GM13976 (cell line): ENCODE measurements around the gene MELTF.
A peak's percentile ranks its signal among the peaks of the same experiment; 100 is the strongest.

Experiments used
- DNase-seq: peaks from one replicate; pipeline ENCODE4 v3.0.0; 2012; ENCODE audit warnings: low spot score
- in situ Hi-C: fragments of 300-500 bp; cut with MboI; formaldehyde crosslinking; loops from one replicate; pipeline ENCODE4 v1.12.0; 2022; ENCODE audit warnings: low sequenced_read_pairs, mixed read lengths, inconsistent platforms; ENCODE audit not compliant: unreplicated experiment
- TF ChIP-seq, protein P1 (sequence below): IDR thresholded peaks from 2 replicates; pipeline ENCODE4 v1.5.1; 2012; ENCODE audit warnings: borderline replicate concordance, mild to moderate bottlenecking; ENCODE audit not compliant: insufficient read depth; ENCODE audit errors: extremely low read depth, missing control alignments, control extremely low read depth

MELTF gene

DNA sequence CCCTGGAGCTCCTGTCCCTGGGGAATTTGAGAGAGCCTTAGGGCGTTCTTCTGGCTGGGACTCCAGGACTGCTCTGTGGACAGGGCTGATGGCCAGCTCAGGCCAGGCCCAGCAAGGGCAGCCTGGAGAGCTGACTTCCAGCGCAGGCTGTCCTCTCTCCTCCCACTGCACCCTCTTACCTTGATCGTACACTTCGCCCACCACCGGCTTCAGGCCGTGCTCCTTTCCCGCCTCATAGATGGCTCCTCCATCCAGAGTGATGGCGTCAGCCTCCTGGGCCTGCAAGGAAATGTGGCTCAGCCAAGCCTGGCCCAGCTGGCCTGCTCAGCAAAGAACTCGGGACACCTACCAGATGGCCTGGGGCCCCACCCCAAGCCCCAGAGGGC lies 3.1 kb downstream of the MELTF start:
- in situ Hi-C loops = no loop called here
- TF ChIP-seq, protein P1, sequence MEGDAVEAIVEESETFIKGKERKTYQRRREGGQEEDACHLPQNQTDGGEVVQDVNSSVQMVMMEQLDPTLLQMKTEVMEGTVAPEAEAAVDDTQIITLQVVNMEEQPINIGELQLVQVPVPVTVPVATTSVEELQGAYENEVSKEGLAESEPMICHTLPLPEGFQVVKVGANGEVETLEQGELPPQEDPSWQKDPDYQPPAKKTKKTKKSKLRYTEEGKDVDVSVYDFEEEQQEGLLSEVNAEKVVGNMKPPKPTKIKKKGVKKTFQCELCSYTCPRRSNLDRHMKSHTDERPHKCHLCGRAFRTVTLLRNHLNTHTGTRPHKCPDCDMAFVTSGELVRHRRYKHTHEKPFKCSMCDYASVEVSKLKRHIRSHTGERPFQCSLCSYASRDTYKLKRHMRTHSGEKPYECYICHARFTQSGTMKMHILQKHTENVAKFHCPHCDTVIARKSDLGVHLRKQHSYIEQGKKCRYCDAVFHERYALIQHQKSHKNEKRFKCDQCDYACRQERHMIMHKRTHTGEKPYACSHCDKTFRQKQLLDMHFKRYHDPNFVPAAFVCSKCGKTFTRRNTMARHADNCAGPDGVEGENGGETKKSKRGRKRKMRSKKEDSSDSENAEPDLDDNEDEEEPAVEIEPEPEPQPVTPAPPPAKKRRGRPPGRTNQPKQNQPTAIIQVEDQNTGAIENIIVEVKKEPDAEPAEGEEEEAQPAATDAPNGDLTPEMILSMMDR = no peak
- peak; percentile 14 for DNase-seq

DNA sequence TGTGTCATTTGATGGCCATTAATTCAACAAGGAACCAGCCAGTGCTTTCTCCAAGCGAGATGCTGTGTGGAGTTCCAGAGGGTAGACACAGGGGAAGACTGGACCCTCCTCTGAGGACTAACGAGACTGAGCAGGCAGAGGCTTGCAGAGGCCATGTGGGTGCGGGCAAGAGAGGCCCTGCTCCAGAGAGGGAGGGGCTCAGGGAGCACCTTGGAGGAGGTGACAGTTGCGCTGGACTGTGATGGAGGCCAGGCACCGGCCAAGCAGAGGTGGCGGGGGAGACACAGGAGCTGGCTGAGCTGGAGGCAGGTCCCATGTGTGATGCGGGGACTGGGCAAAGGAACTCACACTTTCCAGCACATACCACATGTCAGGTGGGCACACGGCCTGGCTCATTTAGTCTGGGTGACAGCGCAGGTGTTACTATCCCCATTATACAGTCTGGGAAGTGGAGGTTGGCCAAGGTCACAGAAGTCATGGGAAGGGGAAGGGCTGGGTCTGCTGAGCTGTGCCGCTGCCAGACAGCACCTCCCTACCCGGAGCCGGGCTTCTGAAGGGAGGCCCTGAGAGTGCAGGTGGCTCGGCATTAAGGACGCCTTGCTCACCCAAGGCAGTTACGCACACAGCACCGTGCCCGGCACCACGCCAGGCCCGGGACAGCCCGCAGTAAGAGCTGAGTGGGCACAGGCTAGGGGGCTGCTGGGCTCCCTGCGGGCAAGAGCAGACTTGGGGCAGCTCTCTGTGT lies 3.7 kb downstream of the MELTF start:
- peak; percentile 15 for DNase-seq
- TF ChIP-seq, protein P1 = no peak
- in situ Hi-C loops = no loop called here

DNA sequence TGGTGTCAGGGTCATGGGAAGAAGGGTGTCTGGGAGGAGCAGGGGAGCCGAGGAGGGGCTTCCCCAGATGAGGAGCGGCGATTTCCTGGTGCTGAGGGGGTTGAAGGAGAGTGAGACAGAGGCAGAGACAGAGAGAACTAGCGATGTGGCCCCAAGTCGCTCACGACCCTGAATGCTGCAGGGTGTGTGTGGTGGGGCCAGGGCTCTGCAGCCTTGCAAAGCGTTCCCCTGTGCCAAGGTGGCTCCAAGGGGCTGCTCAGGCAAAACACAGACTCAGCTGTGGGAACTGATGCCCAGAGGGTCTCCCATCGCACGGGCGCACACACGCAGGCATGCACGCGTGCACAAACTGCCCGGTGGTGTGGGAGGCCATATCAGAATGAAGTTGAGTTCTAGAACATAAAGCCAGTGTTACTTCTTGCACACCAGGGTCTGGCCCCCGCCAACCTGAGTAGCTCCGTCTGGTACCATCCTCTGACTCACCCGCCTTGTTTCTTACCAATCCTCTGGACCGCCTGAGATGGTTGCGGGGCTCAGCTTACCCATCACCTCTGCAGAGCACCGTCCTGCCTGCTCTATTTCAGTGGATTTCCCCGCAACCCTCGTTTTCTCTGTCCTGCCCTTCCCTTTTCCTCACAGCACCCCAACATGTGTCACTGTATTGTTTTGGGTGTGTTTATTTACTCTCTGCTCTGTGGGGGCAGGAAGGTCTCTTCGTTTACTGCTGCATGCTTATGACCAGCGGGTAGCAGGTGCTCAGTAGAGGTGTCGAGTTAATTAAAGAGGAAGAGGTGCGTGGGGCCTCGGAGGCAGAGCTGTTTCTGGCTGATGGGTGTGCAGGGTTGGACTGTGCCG lies 4.5 kb downstream of the MELTF start:
- peak; percentile 27 for DNase-seq
- TF ChIP-seq, protein P1 = no peak
- in situ Hi-C loops = loop anchor here (25.0 kb wide), 1 partner anchor 162 kb away; no protein-coding TSS in a partner anchor

DNA sequence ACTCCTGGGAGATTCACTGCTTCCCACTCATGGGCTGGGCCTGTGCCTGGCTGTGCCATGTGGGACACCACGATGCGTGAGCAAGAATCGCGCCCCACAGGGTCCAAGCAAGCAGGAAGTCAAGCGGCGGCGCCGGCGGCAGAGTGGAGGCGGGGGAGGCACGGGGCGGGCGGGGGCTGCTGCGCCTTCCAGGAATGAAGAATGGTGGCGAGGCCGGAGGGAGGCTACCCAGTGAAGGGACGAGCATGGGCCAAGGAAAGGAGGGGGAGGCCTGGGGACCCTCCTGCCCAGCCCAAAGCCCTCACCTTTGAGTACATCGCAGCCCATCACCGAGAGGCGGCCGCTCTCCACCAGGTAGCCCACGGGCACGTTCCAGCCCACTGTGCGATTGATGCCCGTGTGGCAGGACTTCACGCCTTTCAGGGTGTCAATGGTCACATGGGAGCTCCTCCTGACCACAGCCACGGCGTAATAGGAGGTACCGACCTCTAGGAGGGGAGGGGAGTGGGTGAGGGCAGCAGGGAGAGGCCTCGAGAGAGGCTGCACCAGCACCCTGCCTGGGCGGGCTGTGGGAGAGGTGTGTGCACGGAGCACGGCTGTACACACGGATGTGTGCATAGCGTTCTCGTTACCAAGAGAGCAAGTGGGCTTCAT lies 5.5 kb downstream of the MELTF start:
- TF ChIP-seq, protein P1 = no peak
- DNase-seq = no peak
- in situ Hi-C loops = loop anchor here (25.0 kb wide), 1 partner anchor 163 kb away; no protein-coding TSS in a partner anchor

DNA sequence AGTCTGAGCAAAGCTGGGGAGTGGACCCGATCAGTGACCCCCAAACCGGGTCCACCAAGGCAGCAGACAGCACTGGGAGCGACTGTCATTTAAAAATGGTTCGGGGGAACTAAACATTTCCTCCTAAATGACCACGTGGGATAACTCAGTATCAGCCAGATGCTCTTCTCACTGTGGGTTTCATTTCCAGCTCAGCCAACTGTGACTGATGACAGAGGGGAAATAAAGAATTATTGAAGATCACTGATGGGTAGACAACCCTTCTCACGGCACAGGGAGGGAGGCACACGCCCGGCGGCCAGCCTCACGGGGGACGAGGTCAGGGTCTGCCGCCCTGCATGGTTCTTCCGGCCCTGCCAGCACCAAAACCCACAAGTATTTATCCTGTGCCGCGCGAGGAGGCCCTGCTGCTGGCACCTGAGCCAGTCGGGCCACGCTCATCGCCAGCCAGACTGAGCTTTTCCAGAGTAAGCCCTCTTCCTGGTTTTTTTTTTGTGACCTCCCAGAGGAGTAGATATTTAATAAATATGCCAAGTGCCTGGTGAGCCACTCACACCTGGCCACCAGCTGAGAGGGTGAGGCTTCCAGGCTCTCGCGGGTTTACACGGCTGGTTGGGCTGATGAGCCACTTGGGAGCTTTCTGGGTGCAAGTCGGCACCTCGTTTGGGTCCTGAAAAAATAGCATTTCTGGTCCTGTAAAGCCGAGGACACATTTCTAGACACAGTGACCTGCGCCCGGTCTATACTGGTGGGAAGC lies 6.2 kb downstream of the MELTF start:
- peak; percentile 84 for DNase-seq
- TF ChIP-seq, protein P1 = no peak

More for the DNA sequence above, 6.2 kb downstream of the MELTF start:
- in situ Hi-C loops = loop anchor here (25.0 kb wide), 1 partner anchor 164 kb away; no protein-coding TSS in a partner anchor
